A673 (cell line): ENCODE data around the gene CPLX1. TPM values are rescaled to one million over a fixed set of nuclear protein-coding genes. Genes with fewer than 3 reads are reported as not detected.

Experiments
- BruUV-seq: library from RNA; stranded (reverse); fragments of 400-500 nt; replicated peaks from 2 replicates; lab custom pipeline; 2021; lab: Mats Ljungman, UMichigan
- CTCF ChIA-PET: fragments of 300-600 bp; sonication (Branson Sonifier 250); formaldehyde crosslinking; loops from one replicate; lab custom pipeline; 2022; ENCODE audit warnings: antibody characterized with exemption; lab: Charles Lee
- POLR2A ChIA-PET: fragments of 300-600 bp; sonication (Branson Sonifier 250); formaldehyde crosslinking; loops from one replicate; lab custom pipeline; 2022; ENCODE audit warnings: antibody characterized with exemption; ENCODE audit not compliant: low non-redundant PET; lab: Charles Lee
- DNase-seq: peaks from one replicate; pipeline ENCODE4 v3.0.0-alpha.2; 2015; ENCODE audit warnings: low spot score
- H3K27ac ChIP-seq: fragments of 200-600 bp; sonication (generic); 2 replicates; pipeline ENCODE4 v1.5.1; 2016; ENCODE audit warnings: mixed run types, low read depth, mild to moderate bottlenecking, mixed read lengths, antibody characterized with exemption, low read length; ENCODE audit not compliant: poor library complexity, severe bottlenecking
- H3K27me3 ChIP-seq: fragments of 200-600 bp; sonication (generic); replicated peaks from 2 replicates; pipeline ENCODE4 v1.6.1; 2017; ENCODE audit warnings: mixed run types, low read depth, mild to moderate bottlenecking, mixed read lengths, antibody characterized with exemption, low read length; ENCODE audit not compliant: insufficient read depth, poor library complexity
- H3K36me3 ChIP-seq: fragments of 200-600 bp; sonication (generic); 2 replicates; pipeline ENCODE4 v1.6.1; 2016; ENCODE audit warnings: mixed run types, mild to moderate bottlenecking, mixed read lengths, antibody characterized with exemption, low read length; ENCODE audit not compliant: insufficient read depth, poor library complexity, severe bottlenecking
- H3K4me1 ChIP-seq: fragments of 200-600 bp; sonication (generic); 2 replicates; pipeline ENCODE4 v1.6.1; 2017; ENCODE audit warnings: mixed run types, mild to moderate bottlenecking, mixed read lengths, antibody characterized with exemption, low read length; ENCODE audit not compliant: insufficient read depth, poor library complexity, severe bottlenecking
- H3K4me3 ChIP-seq: fragments of 200-600 bp; sonication (generic); 2 replicates; pipeline ENCODE4 v1.5.1; 2016; ENCODE audit warnings: low read depth, mixed run types, mild to moderate bottlenecking, mixed read lengths, low read length; ENCODE audit not compliant: poor library complexity, severe bottlenecking
- H3K9me3 ChIP-seq: fragments of 200-600 bp; sonication (generic); 2 replicates; pipeline ENCODE4 v1.6.1; 2016; ENCODE audit warnings: mixed run types, low read depth, mild to moderate bottlenecking, mixed read lengths, antibody characterized with exemption, low read length; ENCODE audit not compliant: poor library complexity, severe bottlenecking
- EZH2 ChIP-seq: fragments of 200-600 bp; sonication (generic); IDR thresholded peaks from 2 replicates; pipeline ENCODE4 v1.6.1; 2017; ENCODE audit warnings: borderline replicate concordance, low read depth, mild to moderate bottlenecking, mixed read lengths, antibody characterized with exemption, low read length; ENCODE audit not compliant: poor library complexity, severe bottlenecking
- intact Hi-C: fragments of 100-400 bp; cut with micrococcal nuclease; formaldehyde crosslinking; loops from one replicate; pipeline ENCODE4 v1.10.0; 2022; ENCODE audit not compliant: unreplicated experiment
- total RNA-seq: library from RNA; stranded (reverse); gene quantifications from 2 replicates; pipeline ENCODE4 v1.2.3, GENCODE V29; 2021
- TF ChIP-seq, protein P1 (sequence below): fragments of 300-800, 200-600 bp; sonication (generic); conservative IDR thresholded peaks from 2 replicates; pipeline ENCODE4 v1.5.1; 2017; ENCODE audit warnings: low read depth, mild to moderate bottlenecking, antibody characterized with exemption, low read length, moderate library complexity, mixed read lengths

CPLX1 gene
- total RNA-seq, 1 experiment from 2014 or later: 4.6 TPM

DNA sequence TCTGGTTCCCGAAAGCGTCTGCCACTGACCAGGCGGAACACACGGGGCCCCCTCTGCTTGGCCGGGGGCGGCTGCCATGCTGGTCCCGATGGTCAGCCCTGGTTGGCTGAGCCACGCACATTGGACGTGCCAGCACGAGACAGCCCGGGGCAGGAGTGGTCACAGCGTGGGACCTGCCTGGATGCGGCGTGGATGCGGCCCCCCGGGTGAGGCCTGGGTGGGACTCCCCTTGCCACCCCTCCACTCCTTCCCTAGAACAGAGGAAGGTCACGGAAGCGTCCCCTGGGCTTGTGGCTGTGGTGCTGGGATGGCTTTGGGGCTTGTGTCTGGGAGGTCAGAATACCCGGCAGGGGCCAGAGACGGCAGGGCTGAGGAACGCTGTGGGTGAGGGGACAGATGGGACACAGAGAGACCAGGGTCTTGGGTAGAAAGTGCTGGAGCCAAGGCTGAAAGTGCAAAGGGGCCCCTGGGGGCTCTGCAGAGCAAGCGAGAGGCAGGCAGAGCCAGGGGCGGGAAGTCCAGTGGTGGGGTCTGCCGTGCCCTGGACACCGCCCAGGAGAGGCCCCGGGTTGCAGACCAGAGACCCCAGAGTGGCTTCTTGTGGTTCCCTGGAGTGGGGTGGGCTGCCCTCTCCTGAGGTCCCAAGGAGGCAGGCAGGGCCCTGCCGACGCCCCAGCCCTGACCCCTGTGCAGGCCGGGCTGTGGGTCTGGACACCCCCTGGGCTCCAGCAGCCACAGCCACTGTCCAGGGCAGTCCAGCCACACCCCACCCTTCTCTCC lies 8.6 kb upstream of the CPLX1 start:
- H3K4me1 ChIP-seq: no peaks in the 10 kb centered on the region
- CTCF ChIA-PET: no interaction called here
- H3K27me3 ChIP-seq: no peaks in the 10 kb centered on the region
- no peak overlapping the region for H3K27ac ChIP-seq
- peaks cover 6% of the 10 kb centered on the region for H3K9me3 ChIP-seq
- TF ChIP-seq, protein P1, sequence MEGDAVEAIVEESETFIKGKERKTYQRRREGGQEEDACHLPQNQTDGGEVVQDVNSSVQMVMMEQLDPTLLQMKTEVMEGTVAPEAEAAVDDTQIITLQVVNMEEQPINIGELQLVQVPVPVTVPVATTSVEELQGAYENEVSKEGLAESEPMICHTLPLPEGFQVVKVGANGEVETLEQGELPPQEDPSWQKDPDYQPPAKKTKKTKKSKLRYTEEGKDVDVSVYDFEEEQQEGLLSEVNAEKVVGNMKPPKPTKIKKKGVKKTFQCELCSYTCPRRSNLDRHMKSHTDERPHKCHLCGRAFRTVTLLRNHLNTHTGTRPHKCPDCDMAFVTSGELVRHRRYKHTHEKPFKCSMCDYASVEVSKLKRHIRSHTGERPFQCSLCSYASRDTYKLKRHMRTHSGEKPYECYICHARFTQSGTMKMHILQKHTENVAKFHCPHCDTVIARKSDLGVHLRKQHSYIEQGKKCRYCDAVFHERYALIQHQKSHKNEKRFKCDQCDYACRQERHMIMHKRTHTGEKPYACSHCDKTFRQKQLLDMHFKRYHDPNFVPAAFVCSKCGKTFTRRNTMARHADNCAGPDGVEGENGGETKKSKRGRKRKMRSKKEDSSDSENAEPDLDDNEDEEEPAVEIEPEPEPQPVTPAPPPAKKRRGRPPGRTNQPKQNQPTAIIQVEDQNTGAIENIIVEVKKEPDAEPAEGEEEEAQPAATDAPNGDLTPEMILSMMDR: no peak
- TF ChIP-seq EZH2: no peak
- POLR2A ChIA-PET: no interaction called here
- no TSS peak for BruUV-seq
- intact Hi-C loops: loop anchor here (5.0 kb wide), 1 partner anchor 93 kb away; no protein-coding TSS in a partner anchor
- H3K4me3 ChIP-seq: no peak overlapping the region
- DNase-seq: no peak
- no peaks in the 10 kb centered on the region for H3K36me3 ChIP-seq

DNA sequence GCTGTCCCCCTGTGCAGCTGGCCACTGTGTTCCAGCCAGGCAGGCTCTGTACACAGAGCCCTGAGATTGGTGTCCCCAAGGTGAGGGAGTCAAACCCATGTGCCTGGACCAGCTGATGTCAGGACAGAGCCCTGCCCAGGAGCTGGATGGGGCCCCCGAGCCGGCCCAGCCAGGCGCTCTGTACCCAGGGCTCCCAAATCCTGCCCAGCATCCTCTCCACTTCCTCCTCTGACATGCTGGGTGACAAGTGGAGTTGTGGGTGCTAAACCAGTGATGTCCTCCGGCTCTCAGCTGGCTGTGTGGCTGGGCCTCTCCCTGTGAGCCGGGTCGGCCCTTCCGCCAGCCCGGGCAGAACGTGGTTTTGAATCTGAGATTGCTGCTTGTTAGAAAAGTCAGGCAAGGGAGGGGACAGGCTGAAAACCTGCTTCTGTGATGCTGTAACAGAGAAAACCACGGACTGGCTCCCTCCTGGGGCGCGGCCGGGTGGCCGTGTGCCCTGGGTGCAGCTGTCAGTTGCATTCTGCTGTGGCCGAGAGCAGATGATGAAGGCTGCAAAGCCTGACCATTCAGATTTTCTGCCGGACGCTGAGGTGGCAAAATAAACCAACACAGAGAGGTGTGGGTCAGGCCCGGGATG lies 7.9 kb upstream of the CPLX1 start:
- H3K27me3 ChIP-seq: no peaks in the 10 kb centered on the region
- intact Hi-C loops: loop anchor here (5.0 kb wide), 1 partner anchor 93 kb away; no protein-coding TSS in a partner anchor
- no peak overlapping the region for H3K4me3 ChIP-seq
- H3K27ac ChIP-seq: no peak overlapping the region
- DNase-seq: no peak
- TF ChIP-seq, protein P1: no peak
- TF ChIP-seq EZH2: no peak
- H3K36me3 ChIP-seq: no peaks in the 10 kb centered on the region
- CTCF ChIA-PET: no interaction called here
- no TSS peak for BruUV-seq
- no peaks in the 10 kb centered on the region for H3K4me1 ChIP-seq
- H3K9me3 ChIP-seq: peaks cover 6% of the 10 kb centered on the region
- POLR2A ChIA-PET: no interaction called here

DNA sequence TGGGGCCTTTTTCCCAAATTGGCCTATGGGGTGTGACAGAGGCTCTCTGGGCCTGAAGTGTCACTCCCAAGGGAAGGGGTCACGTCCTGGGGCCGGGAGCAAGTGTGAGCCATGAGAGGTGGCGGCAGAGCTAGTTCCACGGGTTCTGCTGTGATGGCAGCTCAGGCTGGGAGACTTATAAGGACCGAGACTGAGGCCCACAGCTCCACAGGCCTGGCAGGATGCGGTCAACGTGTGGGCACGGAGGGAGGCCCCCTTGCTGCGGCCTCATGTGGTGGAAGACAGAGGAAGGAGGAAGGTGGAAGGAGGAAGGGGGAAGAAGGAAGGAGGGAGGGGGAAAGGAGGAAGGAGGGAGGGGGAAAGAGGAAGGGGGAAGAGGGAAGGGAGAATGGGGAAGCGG lies 7.2 kb upstream of the CPLX1 start:
- intact Hi-C loops: loop anchor here (5.0 kb wide), 1 partner anchor 94 kb away; no protein-coding TSS in a partner anchor
- no peak overlapping the region for H3K27ac ChIP-seq
- no peak overlapping the region for H3K4me3 ChIP-seq
- H3K4me1 ChIP-seq: no peaks in the 10 kb centered on the region
- H3K9me3 ChIP-seq: peaks cover 4% of the 10 kb centered on the region
- no peaks in the 10 kb centered on the region for H3K36me3 ChIP-seq
- no TSS peak for BruUV-seq
- CTCF ChIA-PET: no interaction called here
- H3K27me3 ChIP-seq: no peaks in the 10 kb centered on the region
- TF ChIP-seq, protein P1: no peak
- TF ChIP-seq EZH2: no peak
- DNase-seq: no peak
- POLR2A ChIA-PET: no interaction called here
